Measurements from ENCODE around the gene LBHD2.
A peak's percentile ranks its signal among the peaks of the same experiment; 100 is the strongest.
"Not testable (repeated sequence)": the region's sequence is repeated elsewhere in the genome, so short reads cannot be mapped to it uniquely, and the experiment has no call there.

Gene LBHD2

DNA sequence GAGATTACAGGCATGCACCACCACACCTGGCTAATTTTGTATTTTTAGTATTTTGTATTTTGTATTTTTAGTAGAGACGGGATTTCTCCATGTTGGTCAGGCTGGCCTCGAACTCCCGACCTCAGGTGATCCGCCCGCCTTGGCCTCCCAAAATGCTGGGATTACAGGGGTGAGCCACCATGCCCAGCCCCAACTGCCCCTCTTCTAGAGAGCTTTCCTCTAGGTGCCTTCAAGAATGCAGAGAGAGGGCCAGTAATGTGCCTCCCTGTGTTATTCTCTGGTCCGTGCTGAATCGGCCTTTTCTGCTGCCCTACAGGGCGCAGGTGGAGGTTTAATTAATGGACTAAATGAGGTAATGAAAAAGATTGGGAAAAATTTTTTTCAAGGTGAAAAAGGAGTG lies 35.5 kb downstream of the LBHD2 start:
- not testable (repeated sequence) for DNase-seq (ENCODE audit: low read depth)

DNA sequence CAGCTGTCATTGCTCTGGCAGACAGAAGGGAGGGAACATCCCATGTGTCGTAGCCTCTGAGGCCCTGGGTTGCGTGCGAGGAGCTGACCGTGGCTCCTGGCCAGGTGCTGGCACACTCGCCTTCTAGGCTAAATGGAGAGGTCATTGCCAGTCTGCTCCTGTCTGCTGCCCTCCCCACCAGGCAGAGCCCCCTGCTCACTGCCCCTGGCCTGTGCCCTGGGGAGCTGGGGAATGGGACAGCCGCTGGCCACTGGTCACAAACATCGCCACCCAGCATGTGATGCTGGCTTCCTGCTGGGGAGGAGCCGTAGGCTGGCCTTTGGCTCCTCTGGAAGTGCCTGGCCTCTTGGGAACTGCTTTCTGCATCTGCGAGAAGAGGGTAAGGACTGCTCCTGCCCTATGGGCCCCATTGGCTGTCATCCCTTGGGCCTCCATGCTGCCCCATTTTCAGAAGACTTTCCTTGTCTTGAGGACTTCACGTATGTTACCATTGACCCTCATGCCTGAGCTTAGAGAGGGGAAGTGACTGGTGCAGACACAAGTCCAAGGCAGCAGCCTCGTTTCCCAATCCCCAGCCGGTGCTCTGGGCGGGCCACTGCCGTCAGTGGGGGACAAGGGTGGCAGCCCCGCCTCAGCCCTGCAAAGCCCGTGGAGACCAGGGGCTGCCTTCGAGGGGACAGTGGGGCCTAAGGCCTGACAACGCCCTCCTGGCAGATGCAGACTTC lies 37.3 kb downstream of the LBHD2 start:
- no peak for DNase-seq (ENCODE audit: low read depth)

DNA sequence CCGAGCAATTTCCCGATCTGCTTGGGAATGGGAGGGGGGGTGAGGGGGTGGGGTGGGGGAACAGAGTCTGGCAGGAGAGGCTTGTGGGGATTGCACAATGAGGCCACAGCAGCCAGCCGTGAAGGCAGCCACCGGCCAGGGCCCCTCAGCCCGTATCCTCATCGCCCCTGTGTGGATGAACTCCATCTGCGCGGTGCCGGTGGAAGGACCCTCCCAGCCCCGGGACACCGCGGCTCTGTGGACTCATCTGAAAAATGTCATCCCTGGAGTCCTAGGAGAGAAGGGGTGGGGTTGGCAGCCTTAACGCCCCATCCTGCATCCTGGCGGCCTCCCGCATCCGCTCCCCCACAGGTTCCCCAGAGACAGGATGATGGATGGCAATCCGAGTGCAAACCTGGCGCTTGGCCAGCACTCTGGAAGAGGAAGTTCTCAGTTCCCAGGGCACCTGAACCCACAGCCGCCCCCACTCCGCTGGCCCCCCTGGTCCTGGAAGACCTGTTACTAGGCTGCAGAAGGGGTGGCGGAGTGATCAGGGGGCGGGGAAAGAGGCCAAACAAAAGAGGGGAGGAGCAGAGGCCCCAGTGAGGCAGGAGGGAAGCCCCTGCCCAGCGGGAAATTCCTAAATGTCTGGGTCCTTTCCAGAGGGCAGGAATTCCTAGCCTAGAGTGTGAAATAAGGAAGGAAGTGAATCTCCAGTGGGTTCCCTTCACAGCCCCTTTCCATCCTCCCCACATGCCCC lies 38.0 kb downstream of the LBHD2 start:
- no peak for DNase-seq (ENCODE audit: low read depth)

DNA sequence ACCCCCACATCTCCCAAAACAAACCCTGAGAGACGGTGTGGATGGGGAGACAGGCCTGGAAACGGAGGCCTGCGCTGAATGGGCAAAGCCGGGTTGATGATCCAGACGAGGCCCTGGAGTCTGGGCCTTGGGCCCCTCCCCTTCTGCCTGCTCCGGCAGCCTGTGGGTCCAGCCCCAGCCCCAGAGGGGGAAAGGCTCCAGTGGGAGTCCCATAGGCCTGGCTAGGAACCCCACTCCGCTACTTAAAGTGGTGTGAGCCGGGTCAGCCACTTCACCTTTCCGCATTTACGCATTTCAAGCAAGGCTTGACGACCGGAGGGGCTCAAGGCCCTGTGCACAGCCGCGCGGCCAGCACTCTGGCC lies 38.6 kb downstream of the LBHD2 start:
- no peak for DNase-seq (ENCODE audit: low read depth)

DNA sequence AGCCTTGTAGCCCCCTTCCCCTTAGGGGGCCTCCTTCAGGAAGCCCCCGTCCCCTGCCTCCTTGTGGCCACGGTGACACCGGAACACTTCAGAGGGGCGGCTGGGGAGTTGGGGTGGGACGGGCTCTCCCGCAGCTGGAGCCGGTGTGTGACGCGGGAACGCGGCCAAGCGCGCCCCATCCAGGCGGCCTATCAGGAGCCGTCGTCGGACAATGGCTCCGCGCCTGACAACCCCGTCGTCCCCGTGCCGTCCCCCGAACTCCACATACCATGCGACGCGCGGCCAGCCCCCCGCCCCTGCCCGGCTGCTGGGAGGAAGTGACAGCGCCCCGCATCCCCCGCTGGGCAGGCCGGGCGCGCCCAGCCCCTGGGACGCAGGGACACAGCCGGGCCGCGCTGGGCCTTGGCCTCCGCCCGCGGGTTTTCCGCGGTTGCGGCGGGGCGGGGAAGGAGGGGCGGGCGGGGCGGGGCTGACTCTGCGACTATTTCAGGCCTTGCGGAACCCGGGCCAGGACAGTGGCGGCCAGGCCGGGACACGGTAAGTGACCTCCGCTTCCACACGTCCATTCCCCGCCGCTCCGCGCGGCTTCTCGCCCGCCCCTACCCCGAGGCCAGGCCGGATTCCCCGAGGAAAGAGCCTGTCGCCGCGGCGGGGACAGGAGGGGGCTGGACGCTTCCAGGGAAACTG lies 39.1 kb downstream of the LBHD2 start, which contains the start of gene TNFAIP2:
TSS of gene TNFAIP2 (plus strand) at position 515 of the 687 bp plus-strand sequence. CDS start 2,997 bp downstream, outside the sequence.
- DNase-seq (ENCODE audit: low read depth), result no peak

DNA sequence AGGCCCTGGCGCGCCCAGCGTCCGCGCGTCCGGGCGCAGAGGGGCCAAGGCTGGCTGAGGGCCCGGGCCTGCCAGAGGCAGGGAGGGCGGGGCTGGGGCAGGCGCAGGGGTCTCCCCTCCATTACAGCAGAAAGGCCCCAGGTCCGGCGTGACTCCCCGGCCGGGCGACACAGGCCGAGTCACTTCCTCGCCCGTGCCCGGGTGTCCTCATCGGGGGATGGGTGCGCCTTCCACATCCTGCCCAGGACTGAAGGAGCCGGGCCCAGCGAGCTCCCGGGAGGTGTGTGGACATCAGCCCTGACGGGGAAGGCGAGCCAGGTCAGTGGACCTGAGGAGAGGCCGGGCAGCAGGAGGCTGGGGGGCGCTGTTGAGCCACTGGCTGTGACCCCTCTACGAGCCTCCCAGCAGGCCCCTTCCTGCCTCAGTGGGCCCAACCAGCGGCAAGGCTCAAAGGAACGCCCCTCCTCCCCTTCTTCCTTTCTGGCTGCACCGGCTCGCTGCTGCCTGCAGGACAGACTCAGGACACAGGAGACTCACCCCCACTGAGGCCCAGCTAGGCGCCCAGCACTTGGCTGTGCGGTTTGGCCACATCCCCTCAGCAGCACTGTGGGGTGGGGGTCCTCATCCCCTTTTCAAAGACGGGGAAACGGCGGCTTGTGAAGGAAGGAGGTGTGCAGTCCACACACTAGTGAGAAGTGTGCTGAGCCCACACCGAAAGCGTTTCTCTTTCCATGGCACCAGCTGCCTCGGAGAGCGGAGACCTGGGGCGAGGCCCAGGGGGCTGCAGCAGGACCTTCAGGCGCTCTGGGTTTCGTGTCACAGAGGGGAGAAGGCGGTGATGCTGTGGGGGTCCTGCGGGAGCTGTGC lies 39.9 kb downstream of the LBHD2 start:
- DNase-seq (ENCODE audit: low read depth), result peak; percentile 45

DNA sequence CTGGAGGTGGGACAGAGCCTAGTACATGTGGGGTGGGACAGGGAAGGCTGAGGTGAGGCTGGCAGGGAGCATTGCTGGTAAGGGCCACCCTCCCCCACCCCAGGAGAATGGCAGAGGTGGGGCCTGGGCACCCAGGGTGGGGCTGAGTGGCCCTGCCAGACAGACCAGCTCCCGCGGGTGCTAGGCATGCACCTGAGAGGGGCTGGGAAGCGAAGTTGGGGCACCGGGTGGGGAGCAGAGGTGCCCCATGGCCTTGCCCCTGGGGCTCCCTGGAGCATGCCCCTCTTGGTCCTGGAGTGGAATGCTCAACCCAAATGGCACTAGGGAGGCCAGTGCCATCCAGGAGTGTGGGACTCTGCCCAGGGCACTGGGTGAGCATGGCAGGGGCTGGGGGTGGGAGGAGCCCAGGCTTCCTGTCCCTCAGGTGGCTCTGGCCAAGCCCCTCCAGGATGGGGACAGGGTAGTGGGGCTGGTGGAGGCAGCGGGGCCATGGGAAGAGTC lies 40.5 kb downstream of the LBHD2 start:
- no peak for DNase-seq (ENCODE audit: low read depth)

DNA sequence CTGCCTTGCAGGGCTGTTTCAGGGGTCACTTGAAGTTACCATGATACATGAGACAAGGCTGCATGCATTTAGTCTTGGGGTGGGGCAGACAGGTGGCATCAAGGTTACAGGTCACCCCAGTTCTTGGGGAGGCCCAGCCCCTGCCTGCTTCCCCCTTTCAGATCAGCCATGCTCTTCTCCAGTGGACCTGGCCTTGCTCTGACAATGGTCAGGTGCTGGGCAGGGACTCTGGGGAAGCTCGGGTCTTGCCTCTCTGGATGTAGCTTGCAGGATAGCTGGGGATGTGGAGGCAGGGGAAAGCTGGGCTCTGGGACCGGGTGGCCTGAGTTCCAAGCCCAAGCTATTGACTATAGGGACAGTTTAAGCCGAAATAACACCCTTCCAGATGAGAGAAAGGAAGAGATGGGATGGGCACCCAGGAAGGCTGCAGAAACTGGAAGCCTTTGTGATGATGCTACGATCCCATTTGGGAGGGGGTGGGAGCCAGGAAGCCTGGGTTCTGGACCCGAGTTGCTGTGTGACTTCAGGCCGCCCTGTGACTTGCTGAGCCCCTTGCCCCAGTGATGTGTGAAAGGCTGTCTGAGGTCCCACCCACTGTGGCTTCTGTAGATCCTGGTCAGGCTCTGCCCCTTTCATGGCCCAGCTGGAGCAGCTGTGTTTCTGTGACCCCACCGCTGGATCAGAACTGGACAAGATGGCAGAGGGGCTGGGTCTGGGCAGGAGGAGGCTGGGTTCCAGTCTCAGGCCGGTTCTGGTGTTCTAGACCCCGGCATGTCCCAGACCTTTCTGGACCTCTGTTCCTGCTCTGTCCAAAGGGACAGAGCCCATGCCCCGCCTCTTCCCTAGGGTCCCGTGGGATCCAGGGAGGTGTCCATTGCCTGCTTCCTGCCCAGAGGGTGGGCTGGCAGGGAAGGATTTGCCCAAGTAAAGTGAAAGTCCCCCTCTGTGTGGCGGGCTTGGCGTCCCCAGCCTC lies 41.4 kb downstream of the LBHD2 start:
- no peak for DNase-seq (ENCODE audit: low read depth)

DNA sequence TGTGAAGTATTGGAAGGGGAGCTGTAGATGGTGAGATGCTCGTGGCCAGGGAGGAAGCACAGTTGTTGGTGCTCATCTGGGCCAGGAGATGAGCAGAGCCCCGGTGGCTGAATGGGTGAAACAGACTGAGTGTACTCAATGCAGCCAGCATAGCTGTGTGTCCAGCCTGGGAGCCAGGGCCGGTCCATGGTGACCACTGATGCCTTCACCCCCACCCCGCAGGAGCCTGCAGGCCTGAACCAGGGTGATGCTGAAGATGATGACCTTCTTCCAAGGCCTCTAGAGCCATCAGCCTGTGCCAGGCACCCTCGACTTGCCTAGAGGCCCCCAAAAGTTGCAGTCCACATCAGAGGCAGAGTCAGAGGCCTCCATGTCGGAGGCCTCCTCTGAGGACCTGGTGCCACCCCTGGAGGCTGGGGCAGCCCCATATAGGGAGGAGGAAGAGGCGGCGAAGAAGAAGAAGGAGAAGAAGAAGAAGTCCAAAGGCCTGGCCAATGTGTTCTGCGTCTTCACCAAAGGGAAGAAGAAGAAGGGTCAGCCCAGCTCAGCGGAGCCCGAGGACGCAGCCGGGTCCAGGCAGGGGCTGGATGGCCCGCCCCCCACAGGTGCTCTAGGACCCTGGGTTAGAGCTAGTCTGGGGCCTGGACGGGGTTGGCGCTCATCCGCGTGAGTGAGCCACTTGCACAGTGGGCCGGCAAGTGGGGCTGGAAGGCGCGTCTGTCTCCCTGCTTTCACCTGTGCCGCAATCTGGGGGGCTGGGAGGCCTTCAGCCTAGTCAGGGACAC lies 42.3 kb downstream of the LBHD2 start:
- DNase-seq (ENCODE audit: low read depth), result no peak

DNA sequence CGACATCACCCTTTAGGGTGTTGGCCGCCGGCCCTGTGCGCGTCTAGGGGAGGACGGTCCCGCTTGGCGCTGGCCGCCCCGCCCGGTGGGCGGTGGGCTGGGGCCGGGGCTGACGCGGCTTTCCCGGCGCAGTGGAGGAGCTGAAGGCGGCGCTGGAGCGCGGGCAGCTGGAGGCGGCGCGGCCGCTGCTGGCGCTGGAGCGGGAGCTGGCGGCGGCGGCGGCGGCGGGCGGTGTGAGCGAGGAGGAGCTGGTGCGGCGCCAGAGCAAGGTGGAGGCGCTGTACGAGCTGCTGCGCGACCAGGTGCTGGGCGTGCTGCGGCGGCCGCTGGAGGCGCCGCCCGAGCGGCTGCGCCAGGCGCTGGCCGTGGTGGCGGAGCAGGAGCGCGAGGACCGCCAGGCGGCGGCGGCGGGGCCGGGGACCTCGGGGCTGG lies 42.9 kb downstream of the LBHD2 start:
- no peak for DNase-seq (ENCODE audit: low read depth)

DNA sequence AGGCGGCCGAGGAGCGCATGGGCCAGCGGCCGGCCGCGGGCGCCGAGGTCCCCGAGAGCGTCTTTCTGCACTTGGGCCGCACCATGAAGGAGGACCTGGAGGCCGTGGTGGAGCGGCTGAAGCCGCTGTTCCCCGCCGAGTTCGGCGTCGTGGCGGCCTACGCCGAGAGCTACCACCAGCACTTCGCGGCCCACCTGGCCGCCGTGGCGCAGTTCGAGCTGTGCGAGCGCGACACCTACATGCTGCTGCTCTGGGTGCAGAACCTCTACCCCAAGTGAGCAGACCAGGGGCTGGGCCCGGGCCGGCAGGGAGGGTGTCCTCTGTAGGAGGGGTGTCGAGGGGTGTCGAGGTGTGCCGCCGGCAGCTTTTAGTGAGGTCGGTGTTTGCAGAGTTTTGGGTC lies 43.3 kb downstream of the LBHD2 start:
- no peak for DNase-seq (ENCODE audit: low read depth)

DNA sequence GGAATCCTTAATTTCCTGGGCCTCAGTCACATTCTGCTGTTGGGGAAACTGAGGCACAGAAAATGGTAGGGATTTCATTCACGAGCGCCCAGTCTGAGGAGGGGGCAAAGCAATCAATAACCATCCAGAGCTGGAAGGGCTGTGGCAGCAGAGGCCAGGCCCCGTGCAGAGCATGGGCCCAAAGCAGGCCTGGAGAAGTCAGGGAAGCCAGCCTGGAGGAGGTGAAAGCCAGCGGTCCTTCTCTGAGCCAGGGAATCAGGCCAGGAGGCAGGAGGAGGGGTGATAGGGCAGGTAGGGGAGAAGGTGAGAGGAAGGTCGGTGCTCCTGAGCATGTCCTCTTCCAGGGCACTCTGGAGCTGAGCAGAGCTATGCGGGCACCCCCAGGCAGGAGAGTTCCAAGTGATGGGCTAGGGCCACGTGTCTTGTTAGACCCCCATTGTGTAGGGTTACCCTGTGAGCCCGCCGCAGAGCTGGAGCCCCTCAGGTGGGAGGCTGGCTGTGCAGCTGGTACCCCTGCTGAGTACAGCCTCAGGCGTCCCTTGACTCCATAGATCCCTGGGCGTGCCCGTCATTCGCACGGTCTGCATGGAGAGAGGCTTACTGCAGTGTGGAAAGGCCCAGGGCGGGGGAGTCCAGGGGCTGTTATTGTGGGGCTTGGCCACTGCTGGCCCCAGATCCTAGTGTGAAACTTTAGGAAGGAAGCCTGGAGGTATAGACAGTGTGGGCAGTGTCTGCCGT lies 44.0 kb downstream of the LBHD2 start:
- no peak for DNase-seq (ENCODE audit: low read depth)

DNA sequence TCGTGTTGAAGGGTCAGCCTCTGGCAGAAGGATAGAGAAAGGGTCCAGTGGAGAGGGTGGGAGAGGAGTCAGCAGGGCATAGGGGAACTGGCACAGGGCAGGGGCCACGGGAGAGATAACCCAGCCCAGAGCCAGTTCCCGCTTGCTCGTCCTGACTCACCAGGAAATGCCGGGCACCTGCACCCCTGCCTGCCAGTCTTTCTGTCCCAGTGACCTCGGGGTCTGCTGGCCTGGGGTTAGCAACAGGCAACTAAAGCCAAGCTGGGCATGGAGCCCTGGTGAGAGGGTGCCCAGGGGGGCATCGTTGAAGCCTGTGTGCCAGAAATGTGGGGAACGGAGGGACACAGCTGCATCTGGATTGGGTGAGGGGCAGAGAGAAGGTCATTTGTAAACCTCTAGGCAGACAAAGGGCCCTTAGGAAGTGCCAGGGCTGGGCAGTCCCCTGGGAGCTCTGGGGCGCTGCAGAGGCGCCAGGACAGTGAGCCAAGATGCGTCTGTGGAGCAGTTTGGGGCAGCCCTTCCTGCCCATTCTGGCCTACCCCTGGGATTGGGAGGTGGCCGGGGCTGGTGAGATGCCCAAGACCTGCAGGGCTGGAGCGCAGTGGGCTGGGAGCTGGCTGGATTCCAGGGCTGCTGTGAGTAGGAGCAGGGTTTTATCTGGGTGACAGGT lies 44.8 kb downstream of the LBHD2 start:
- no peak for DNase-seq (ENCODE audit: low read depth)

DNA sequence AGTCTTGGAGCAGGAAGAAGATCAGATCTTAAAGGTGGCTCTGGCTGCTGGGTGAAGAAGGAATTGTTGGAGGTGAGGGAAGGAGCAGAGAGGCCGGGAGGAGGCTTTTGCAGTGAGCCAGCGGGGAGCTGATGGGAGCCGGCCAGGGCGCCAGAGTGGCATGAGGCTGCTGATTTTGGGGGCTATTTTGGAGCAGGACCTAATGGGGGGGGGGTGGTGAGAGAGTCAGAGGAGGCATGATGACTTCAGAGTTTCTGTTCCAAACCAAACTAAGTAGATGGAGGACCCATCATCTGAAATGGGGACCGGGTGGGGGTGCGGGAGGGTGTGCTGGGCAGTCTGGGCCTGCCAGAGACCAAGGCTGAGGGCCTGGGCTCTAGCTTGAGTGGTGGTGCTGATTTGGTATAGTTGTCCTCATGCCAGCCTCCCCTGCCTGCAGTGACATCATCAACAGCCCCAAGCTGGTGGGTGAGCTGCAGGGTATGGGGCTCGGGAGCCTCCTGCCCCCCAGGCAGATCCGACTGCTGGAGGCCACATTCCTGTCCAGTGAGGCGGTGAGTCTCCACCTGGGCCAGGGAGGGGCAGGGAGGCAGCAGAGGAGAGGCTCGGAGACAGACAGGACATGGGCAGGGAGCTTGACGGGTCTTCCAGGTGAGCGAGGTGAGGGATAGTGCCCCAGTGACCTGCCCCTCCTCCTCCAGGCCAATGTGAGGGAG lies 45.4 kb downstream of the LBHD2 start:
- DNase-seq (ENCODE audit: low read depth), result no peak

DNA sequence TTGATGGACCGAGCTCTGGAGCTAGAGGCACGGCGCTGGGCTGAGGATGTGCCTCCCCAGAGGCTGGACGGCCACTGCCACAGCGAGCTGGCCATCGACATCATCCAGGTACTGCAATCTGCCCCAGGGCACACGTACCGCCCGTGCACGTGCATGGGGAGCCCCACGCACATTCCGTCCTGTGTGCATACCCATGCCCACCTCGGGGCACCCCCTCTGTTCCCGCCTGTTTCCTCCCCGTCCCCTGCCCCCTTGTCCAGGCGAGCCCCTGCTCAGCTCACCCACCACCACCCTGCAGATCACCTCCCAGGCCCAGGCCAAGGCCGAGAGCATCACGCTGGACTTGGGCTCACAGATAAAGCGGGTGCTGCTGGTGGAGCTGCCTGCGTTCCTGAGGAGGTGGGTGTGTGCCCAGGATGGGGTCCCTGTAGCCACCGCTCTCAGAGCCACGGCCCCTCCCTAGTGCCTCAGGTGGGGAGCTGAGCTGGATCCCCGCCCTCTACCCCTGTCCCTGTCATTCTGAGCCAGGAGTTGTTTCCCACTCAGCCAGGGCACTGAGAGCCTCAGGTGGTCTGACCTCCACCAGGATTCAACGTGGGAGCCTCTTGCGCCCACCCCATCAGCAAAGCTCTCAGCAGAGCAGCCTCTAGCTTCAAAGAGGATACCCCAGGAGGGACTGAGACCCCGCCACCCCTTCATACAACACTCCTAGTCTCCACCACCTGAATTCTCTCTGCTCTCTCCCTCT lies 46.2 kb downstream of the LBHD2 start:
- no peak for DNase-seq (ENCODE audit: low read depth)

DNA sequence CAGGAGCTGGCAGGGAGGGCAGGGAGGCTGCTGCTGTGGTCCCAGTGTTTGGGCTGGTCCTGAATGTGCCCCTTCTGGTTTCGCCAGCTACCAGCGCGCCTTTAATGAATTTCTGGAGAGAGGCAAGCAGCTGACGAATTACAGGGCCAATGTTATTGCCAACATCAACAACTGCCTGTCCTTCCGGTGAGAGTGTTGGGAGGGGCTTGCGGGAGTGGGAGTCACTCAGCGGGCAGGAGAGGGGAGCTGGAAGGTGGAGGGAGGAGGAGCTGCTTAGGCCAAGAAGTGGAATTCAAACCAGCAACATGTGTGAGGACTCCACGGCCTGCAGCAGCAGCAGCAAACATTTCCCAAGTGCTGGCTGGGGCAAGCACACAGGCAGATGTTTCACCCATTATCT lies 47.0 kb downstream of the LBHD2 start:
- DNase-seq (ENCODE audit: low read depth), result peak; percentile 80

DNA sequence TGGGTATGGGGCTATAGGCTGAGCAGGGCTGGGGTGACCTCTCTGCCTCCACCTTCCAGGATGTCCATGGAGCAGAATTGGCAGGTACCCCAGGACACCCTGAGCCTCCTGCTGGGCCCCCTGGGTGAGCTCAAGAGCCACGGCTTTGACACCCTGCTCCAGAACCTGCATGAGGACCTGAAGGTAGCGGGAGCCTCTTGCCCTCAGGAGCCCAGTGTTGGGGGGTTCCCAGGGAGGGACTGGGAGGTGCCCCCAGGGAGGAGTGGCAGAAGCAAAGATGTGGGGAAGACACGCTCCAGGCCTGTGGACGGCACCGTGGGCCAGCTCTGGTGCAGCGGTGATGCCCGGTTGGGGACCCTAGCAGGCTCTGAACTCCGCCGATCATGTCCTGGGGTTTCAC lies 47.6 kb downstream of the LBHD2 start:
- DNase-seq (ENCODE audit: low read depth), result no peak
